HG03469 (cell line): ENCODE measurements around the gene RSPRY1.

Source experiments
- ATAC-seq: cut with Tn5 transposase; IDR thresholded peaks from one replicate; pipeline ENCODE4 v1.9.1; 2021; ENCODE audit warnings: mild to moderate bottlenecking, moderate library complexity, moderate number of reproducible peaks; ENCODE audit not compliant: unreplicated experiment

Gene RSPRY1

GRCh38 chr16:57152096-57153093 lies 33.7 kb upstream of the RSPRY1 start:
- no peak for ATAC-seq

DNA sequence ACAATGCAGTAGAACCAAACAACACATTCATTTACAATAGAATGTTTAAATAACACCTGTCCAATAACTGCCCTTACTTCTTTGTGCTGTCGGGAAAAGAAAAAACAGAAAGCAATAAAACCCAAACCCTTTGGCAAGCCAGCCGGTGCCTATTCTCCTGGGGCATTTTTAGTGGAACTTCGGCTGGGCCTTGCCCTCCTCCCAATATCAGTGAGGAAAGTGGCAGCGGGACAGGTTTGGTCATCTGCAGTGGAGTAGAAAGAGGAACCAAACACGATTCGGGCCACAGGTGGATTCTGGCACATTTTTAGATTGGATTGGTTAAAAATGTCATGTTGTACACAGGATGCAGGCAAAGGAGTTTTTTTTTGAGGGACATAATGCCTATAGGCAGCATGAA lies 32.3 kb upstream of the RSPRY1 start:
- no peak for ATAC-seq

- no peak for ATAC-seq
Observed at GRCh38 chr16:57155702-57156350, 30.3 kb upstream of the RSPRY1 start.

DNA sequence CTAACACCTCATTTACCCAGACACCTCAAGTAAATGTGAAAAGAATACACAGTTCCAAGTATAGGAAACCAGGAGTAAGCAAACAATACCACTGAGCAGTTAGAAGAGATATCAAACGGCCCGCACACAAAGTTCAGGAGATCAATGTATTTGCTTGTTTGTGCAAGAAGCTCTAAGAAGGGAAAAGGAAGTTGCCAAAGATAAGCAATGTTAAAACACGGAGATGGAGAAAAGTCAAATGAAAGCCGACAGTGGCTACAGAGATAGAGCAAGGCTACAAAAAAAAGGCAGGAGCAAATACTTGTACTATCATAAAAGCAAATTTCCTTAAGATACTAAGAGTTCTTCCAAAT lies 29.8 kb upstream of the RSPRY1 start:
- ATAC-seq: no peak

GRCh38 chr16:57157533-57157932 lies 28.6 kb upstream of the RSPRY1 start:
- no peak for ATAC-seq

DNA sequence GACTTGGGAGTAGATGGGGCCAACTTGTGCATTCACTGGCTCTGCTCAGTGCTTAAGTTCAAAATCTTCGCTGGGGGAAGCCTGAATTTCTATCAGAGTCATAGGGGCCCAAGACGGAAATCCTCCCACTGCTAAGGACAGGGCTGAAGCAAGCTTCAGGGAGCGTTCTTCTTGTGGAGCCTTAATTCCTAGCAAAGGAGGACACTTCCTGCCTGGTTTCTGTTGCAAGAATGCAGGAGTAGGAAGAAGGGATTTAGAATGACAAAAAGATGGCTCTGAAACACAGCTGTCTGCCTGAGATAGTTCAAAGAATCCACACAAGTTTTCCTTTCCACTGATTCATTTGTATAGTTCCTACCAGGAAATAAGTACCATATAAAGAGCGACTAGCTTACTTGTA lies 26.7 kb upstream of the RSPRY1 start:
- no peak for ATAC-seq

DNA sequence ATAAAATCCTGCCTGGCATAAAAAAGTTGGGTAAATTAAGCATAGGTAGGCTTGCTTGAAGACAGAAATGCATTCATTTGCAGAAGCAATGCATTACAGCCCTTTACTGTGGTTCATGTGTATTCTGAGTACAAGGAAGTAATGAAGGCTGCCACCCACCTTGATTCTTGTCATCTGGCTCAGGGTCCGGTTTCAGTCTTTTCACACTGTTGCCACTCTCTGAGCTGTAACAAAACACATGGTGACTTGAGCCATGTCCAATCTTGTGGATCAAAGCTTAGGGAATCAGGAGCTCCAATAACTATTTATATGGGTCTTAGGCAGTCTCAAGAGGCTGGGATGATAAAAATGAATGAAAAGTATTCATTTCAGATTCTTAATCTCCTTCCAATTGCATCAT lies 22.3 kb upstream of the RSPRY1 start:
- ATAC-seq: no peak

- no peak for ATAC-seq
Observed at GRCh38 chr16:57165483-57165882, 20.6 kb upstream of the RSPRY1 start.

DNA sequence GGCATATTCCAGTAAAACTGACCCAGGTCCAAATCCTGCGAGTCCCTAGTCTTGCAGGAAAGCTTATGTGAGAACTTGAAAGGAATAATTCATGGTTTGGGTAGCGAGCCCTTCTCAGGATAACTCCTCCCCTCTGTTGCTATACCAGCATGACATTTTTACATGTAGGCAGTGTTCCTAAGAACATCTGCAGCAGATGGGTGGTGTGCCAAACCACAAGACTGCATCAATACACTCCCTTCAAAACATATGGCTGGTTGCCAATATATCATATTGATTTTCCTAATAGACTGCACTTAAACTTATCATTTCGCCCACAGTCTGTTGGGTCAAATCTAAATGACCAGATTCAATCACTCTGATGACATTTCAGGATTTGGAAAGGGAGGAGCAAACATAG lies 20.2 kb upstream of the RSPRY1 start:
- ATAC-seq: no peak

- no peak for ATAC-seq
Observed at GRCh38 chr16:57166451-57166850, 19.7 kb upstream of the RSPRY1 start.

GRCh38 chr16:57166951-57167350 lies 19.2 kb upstream of the RSPRY1 start:
- ATAC-seq: no peak

- ATAC-seq: no peak
Observed at GRCh38 chr16:57167538-57167937, 18.6 kb upstream of the RSPRY1 start.

GRCh38 chr16:57167953-57168352 lies 18.2 kb upstream of the RSPRY1 start:
- no peak for ATAC-seq

DNA sequence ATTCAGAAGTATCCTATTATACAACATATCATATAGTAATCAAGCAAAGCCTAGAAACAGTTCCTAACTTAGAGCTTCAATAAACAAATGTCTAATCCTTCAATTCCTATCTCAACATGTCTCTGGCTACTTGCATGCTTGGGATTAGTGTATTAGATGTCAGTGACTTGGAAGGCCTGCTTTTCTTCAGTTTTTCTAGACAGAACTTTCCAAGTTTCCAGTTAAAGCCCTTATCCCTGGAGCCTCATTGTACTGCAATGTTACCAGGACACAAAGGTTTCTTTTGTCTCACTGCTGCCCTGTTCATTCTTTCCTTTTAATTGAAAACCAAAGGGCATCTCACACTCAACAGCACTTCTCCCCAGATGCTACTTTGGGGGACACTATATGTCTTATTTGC lies 16.8 kb upstream of the RSPRY1 start:
- ATAC-seq: no peak

DNA sequence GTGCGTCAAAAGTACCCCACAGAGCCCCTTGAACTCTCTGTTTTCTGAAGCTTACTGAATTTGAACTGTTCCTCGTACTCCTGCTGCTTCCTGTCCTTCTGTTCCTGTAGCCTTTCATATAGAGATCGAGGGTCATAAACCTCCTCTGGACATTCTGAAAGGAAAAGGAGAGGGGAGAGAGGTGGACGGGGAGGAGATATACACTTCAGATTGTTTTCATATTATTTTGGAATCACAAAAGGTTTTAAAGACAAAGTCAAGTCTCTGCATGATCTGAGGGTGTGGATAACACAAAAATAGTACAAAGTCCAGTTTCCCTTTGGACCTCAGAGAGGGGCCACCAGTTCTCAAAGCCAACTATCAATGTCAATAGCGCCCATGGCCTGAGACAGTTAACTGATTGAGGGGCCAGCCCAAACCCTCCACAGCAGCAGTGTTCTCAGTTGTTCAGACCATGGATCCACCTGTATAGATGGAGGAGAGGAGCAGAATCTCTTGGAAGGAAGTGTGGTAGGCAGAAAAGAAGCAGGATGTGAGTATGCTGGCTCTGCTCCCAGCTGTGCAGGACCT lies 13.3 kb upstream of the RSPRY1 start:
- no peak for ATAC-seq

- ATAC-seq: no peak
Observed at GRCh38 chr16:57175896-57176295, 10.2 kb upstream of the RSPRY1 start.

DNA sequence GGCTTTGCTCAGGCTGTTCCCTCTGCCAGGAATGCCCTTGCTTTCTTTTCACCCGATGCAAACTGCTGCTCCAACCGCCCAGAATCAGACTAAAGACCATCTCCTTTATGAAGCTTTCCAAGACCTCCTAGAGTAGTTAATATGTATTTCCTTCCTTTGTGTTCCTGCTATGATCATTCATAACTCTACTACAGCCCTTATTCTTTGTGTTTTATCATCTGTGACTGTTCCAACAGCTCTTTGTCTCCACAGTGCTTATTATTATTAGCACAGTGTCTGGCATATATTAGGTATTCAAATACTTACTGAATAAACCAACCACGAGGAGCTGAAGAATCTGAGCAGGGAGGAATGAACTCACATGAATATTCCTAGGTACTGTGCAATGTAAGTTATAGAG lies 7.9 kb upstream of the RSPRY1 start:
- ATAC-seq: no peak

DNA sequence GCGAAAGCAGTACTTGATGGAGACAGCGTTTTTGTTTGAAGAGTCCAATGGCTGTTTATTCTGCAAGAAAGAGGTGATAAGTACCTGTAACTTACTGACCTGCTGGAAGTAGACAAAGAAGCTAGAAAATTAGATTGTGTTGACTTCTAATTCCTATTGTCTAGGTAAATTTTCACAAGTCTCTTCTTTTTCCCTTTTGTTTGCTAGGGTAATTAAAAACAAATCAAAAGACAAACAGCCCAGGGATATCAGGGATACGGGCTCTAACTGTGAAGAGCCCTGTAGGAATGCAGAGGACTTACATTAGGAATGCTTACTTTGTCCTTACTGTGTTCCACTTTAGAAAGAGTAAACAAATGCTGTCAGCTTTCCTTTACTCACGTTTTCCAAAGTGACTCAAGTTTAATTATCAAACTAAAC lies 7.3 kb upstream of the RSPRY1 start:
- no peak for ATAC-seq

GRCh38 chr16:57179215-57179828 lies 6.8 kb upstream of the RSPRY1 start:
- no peak for ATAC-seq

GRCh38 chr16:57184113-57184512 lies 2.0 kb upstream of the RSPRY1 start:
- ATAC-seq: no peak

GRCh38 chr16:57184887-57185445 lies 1.2 kb upstream of the RSPRY1 start:
- ATAC-seq: no peak
